T-helper 1 cell (primary cell): ENCODE measurements around the gene COPRS.
"Not testable (repeated sequence)": the region's sequence is repeated elsewhere in the genome, so short reads cannot be mapped to it uniquely, and the experiment has no call there.

Experiments
- DNase-seq, 5 donors: peaks; one replicate each; pipeline ENCODE4 v3.0.0-alpha.2; 2012 to 2020

COPRS gene

DNA sequence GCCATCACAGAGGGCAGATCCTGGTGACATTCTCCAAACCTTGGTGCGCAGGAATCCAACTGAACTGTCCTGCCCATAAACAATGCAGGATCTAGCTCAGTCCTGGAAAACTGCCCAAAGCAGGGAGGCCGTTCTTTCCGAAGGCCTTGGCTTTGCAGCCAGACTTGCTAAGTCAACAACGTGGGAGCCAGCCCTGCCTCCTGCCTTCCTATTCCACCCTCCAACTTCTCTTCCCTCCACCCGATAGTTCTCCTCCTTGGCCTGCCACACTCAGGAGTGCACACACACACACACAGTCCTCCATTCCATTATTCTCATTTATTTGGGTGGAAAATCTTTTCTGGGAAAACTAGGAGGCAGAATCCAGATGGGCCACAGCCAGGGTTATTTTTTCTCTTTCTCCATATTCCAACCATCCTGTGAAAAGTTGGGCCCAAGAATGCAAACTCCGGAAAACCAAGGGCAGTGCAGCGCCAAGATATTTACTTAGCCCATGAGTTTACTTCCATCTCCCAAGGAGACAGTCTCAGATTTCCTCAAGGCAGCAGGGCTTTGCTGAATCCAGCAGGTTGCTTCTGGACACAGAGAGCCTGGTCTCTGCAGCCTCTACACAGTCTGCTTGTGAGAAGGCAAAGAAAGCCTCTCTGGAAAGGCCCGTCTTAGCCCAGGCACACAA lies 15.8 kb downstream of the COPRS start:
- DNase-seq, result no peak

DNA sequence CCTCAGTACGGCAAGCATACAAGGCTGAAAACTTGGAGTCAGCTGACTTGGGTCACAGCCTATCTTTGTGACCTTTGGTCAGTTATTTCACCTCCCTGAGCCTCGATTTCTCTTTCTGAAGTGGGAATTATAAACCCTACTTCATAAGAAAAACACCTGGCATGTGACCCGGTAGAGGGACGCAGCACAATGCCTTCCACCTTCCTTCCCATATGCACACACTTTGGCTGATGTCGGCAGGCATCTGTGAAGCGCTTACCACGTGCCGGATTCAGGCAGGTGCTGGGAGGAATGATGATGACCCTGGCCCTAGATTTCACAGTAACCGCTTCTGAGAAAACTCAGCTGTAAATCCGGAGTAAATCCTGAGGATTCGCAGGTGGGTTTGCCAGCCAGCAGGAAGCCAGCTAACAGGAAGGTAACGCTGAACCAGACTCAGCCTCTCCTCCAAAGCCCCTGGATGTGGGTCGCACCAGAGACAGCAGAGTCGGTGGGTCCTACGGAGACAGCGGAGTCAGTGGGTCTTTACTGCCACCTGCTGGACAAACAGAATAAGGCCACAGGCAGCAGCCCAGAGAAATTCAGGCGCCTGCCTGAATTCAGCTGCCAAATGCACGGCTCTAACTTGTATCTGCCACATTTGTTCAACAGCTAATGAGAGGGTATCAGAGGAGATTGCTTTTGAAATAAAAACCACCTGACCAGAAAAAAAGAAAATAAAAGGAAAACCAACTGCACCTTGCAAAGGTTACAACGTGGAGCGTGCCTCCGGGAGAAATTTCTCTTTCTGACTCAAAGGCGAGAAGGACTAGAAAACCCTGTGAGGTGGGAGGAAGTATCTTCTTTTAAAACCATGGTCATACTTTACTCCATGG lies 16.6 kb downstream of the COPRS start:
- peak; percentile 15 to 60 (median 46) for DNase-seq

DNA sequence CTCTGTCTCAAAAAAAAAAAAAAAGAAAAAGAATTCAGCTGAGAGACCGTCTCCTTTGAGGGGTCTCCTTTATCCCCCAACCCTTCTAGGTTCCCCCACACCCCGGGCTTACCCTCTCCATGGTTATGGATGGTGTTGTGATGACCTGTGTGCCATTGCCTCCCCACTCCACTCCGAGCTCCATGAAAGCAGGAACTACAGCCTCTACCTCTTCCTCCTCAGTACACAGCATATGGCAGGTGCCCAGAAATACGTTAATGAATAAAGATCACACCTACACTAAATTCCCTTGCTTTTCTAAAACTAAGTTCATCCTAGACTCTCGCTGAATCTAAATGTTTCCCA lies 17.2 kb downstream of the COPRS start:
- no peak for DNase-seq

DNA sequence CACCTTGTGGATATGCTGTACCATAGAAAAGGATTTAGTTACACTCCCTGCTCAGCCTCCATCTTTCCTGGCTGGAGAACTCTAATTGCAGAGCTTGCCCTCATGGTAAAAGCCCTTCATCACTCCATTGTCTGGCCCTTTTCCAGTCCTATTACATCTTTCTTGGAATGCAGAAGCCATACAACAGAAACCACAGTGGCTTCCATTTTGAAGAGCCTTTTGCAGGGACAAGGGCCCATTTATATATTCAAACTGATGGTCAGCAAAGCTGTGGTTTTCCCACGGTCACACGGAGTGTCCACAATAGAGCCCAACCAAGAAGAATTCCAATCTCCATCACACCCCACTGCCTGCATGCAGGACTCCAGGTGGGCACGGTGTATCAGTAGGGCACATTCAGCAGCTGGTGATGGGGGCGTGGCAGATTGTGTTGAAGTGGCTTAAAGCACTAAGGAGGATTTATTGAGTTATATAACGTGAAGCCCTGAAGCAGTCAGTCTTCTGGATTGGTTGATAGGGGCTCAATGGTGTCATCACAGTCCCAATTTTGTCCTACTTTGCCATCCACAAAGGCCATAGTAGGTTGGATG lies 20.3 kb downstream of the COPRS start:
- no peak for DNase-seq

DNA sequence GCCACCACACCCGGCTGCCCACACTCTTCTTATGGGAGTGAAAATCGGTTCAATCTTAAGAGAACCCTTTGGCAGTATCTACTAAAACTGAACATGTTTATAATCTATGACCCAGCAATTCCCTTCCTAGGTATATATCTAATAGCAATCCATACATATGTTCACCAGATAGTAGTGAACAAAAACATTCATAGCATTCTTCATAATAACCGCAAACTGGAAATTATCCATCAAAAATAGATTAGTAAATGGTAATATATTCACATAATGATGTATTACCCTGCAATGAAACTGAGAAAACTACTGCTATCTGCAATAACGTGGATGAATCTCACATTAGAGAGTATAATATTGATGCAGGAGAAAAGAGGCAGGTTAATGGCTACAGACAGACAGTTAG lies 23.1 kb downstream of the COPRS start:
- no peak for DNase-seq

DNA sequence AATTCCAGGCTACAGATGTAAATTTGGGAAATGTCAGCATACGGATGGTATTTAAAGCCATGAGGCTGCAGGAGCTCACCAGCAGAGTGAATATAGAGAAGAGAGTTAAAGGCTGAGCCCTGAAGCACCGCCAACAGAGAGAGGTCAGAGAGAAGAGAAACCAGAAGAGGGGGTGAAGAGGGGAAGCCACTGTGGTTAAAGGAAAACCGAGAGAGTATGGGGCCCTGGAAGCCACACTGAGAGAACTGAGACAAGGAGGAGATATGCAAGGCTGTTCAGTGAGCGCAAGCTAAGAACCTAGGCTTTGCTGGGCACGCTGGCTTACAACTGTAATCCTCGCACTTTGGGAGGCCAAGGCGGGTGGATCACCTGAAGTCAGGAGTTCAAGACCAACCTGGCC lies 24.6 kb downstream of the COPRS start:
- DNase-seq, result no peak

DNA sequence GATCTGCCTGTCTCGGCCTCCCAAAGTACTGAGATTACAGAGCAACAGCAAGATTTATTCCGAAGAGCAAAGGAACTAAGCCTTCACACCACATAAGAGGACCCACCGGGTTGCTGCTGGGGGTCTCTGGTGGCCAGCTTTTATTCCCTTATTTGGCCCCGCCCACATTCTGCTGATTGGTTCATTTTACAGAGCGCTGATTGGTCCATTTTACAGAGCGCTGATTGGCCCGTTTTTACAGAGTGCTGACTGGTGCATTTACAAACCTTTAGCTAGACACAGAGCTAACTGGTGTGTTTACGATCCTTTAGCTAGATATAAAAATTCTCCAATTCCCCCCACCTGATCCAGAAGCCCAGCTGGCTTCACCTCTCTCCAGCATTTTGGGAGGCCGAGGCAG lies 26.3 kb downstream of the COPRS start:
- DNase-seq, result no peak

DNA sequence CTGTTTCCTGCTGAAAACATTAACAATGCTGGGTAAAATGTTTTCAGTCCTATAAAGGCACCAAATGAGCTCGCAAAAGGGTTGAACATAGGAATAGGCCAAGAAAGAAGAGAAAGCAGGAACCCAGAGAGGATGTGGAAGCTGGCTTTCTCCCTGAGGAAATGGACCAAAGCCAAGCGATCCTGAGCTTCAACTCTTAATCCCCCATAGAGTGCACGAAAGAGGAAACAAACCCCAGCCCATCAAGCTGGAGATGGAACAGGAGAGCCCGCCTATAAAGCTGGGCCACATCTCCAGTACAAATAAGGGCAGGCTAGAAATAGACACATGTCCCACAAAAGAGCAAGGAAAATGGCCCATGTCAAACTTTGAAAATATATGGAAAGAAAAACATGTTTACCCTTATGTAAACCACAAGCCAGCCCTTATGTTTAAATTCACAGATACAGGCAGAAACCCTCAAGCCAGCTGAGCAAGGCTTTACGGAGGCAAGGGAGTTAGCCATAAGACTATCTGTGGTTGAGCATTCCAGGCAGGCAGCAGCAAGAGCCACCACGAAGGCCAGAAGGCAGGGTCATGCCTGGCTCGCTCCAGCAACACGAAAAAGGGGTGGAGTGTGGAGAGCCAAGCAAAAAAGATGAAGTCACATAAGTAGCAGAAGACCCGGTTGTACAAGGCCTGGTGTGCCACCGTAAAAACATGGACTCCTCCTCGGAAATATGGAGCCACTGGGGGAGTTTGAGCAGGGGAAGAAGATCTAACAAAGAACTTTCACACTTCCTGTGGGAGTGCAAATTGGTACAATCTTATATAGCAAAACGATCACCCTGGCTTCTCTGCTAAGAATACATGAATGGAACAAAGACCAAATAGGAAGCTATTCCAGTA lies 27.8 kb downstream of the COPRS start:
- DNase-seq, result no peak

DNA sequence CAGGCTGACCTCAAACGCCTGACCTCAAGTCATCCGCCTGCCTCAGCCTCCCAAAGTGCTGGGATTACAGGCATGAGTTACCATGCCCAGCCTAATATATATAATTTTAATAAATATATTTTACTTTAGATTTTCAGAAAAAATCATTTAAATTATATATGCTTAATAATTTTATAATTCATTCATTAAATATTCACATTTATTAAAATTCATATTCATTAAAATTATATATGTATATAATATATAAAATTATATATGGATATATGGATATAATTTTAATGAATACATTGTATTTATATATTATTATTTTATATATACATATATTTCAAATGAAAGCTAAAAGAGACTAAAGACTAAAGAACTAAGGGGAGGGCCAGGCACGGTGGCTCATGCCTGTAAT lies 29.4 kb downstream of the COPRS start:
- no peak for DNase-seq

DNA sequence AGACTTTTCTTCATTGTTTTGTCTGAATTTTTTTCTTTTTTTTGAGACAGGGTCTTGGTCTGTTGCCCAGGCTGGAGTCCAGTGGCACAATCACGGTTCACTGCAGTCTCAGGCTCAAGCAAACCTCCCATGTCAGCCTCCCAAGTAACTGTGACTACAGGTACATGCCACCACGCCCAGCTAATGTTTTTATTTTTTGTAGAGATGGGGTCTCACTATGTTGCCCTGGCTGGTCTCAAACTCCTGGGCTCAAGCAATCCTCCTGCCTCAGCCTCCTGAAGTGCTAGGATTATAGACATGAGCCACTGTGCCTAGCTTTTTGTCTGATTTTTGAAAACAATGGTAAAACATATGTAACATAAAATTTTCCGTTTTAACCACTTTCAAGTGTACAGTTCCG lies 30.1 kb downstream of the COPRS start:
- not testable (repeated sequence) for DNase-seq

DNA sequence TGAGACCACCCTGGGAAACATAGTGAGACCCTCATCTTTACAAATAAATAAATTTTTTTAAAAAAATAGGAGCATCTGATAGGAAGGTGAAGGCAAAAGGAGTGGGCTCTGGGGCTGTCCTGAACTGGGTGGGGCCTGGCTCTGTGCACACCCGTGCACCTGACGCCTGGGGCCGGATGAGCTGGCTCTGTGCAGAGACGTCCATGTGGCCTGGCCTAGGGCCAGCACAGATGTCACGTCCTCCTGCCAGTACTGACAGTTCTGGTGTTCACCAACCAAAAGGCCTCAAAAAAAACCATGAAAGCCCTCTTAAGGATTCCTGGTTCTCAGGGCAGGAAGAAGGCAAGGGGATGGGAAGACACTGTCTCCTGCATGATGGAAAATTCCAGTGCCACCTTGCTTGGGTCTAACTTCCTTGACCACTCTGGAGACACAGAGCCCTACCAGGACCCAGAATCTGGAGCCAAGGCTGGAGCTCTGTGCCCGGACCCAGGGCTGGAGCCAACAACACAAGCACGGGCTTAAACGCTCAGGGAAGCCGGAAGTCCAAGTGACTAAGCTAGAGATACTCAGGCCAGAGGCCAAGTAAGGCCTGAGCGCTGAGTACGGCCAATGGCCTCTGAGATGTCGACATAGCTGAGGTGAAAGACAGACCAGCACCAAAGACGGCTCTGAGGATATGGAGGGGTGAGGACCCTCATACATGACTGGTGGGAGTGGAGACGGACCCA lies 32.9 kb downstream of the COPRS start:
- no peak for DNase-seq

DNA sequence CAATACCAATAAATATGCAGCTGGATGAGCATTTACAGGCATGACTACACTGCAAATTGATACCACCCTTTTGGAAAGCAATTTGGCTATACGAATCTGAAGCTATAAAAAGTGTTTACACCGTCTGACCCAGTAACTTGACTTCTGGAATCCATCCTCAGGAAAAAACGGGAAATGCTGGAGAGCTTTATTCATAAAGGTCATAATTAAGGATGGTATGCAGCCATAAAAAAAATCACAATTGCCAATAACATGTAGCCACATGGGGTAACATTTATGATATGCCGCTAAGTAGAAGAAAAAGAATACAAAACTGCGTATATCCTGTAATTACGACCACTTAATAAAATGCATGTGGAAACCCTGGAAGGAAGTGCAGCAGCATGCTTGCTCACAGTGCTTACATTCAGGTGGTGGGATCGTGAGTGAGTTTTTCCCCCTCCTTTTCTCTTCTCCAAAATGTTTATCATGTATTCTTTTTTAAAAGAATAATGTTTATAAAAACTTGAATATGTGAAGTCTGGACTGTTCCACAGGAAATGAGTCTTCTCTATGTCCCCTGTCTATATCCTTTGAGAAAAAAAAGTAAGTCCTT lies 34.2 kb downstream of the COPRS start:
- no peak for DNase-seq

DNA sequence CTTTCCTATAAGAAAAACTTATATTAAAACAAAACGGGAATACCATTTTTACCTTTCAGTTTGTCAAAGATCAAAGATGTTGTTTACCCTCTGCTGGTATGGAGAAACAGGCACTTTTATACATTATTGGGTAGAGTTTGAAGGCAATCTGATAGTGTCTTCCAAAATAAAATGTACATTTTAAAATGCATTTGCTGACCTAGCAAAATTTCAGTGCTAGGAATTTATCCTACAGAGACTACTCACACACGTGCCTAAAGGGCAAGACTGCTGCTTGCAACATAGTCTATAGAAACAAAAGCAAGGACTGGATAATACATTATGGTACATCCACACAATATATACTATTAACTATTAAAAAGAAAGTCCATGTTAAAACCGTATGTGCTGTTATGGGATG lies 36.0 kb downstream of the COPRS start:
- no peak for DNase-seq

DNA sequence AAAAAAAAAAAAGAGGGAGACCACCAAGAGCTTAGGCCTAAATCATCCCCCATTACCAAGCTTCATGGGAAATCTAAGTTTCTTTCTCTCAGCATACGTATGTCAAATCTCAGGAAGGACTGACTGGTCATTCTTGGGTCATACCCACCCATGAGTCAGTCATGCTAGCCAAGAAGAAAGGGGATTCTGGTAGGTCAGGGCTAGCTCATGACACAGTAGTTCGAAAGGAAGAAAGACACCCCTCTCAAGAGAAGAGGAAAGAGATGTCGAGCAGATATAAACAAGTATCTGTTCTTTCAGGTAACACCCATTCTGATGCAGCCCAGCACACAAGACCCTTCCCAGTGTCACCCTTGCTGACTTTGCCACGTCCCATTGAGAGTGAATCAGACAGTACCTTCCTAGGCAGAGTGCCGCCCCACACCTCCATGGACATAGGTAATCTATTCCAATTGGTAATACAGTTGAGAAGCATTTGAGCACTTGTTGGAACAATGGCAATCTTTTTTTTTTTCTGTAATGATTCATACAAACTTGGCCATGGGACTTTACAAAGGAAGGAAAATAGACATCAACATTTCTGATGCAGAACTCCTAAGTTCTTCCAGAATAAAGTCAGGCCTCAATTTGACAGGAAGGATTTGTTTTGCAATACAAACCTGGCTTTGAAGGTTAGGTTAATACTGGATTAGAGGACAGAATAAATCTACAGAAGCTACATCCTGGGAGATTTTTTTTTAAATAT lies 38.2 kb downstream of the COPRS start:
- DNase-seq, result no peak

DNA sequence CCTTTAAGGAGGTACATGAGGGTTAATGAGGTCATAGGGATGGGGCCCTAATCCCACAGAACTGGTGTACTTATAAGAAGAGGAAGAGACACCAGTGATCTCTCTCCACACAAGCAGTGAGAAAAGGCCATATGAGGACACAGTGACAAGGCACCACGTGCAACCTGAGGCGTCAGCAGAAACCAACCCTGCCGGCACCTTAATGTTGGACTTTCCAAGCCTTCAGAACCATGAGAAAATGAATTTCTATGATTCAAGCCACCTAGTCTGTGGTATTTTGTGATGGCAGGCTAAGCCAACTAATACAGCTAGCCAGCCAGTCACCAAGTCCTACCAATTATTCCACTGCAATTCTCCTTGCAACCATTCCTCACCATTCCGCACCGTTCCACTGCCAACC lies 39.5 kb downstream of the COPRS start:
- no peak for DNase-seq

DNA sequence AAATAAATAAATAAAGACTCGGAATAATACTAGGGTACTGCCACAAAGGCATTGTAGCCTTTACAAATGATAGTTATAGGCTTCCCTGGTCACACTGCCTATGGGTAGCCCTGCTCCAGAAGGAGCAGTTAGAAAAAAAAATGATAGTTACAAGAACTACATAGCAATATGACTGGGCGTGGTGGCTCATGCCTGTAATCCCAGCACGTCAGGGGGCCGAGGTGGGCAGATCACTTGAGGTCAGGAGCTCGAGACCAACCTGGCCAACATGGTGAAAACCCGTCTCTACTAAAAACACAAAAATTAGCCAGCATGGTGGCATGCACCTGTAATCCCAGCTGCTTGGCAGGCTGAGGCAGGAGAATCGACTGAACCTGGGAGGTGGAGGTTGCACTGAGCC lies 40.2 kb downstream of the COPRS start:
- DNase-seq, result not testable (repeated sequence)

DNA sequence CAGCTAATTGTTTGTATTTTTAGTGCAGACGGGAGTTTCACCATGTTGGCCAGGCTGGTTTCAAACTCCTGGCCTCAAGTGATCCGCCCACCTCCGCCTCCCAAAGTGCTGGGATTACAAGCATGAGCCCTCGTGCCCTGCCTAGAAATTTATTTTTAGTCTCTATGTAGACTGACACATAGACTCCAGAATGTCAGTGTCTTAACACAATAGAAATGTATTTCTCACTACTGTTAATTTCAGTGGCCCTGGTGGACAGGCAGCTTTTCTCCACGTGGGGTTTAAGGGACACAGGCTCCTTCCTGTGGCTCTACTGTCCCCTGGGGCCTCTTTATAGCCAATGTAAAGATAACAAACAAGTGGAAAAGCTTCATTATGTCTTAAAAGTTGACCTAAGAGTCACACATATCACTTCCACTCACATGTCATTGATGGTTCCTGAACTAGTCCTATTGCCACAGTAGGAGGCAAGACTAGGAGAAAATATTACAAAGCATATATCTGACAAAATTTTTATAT lies 43.8 kb downstream of the COPRS start:
- no peak for DNase-seq

DNA sequence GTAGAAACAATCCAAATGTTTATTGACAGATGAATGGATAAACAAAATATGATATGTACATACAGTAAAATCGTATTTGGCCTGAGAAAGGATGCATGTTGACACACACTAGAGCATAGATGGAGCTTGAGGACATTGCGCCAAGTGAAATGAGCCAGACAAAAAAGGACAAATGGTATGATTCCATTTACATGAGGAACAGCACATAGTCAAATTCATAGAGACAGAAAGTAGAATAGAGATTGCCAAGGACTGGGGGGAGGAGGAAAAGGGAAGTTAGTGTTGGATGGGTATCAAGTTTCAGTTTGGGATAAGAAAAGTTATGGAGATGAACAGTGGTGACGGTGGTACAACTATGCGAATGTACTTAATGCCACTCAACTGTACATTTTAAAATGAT lies 47.9 kb downstream of the COPRS start:
- DNase-seq, result no peak

DNA sequence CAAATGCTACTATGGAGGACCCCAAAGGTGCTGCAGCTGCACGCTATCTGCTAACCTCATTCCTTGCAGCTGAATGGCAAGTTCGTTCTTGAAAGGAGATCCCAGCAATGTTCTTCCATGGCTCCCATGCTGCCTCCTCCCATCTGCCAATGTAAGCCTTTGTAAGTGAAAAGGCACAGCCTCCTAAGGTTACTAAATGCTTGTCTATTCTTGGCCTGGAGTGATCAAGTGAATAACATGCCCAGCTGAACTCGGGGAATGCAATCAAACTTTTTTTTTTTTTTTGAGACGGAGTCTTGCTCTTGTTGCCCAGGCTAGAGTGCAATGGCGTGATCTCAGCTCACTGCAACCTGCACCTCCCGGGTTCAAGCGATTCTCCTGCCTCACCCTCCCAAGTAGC lies 49.2 kb downstream of the COPRS start:
- not testable (repeated sequence) for DNase-seq

DNA sequence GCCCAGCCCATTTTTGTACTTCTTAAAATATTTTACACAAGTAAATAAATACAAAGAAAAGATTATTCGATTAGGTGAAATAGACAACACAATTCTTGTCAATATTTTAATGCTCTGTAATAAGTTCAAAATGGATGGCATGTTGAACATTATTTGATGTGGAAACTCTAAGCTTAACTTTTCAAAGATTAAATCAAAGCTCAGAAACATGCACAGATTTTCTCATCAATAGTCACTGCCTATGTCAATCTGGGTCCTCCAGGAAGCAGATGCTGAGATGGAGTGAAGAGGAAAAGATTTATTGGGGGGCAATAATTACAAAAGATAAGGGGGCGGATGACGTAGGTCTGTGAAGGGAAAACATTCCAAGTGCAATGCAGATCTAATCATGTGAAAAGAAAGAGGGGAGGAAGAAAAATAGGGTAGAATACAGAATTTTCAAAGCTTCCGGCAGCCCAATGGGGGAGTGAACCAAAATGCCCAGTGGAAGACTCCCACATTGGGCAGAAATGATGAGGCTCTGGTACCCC lies 50.5 kb downstream of the COPRS start:
- no peak for DNase-seq

DNA sequence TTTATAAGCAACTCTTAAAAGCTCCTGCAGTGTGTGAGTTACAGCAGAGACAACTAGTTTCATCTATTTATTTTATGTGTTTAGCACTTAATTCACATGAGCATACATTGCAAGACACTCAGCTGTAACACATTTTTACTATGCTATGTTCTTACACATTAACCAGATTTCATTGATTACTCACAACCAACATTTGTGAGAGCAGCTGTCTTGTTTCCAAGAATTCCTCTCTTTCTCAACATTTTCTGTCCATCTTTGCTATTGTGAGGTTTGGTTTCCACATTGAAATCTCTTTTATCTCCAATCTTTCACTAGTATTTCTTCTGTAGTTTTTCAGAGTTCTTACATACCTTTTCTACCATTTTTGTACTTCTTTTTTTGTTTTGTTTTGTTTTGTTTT lies 51.2 kb downstream of the COPRS start:
- no peak for DNase-seq
